CD4-positive, alpha-beta T cell (primary cell): ENCODE data around the gene DNMT1. TPM values are rescaled to one million over a fixed set of nuclear protein-coding genes. Genes with fewer than 3 reads are reported as not detected.
A peak's percentile ranks its signal among the peaks of the same experiment; 100 is the strongest.

Experiments used
- ATAC-seq: fragments of 200-7000 bp; cut with Tn5 transposase; one replicate; pipeline ENCODE4 v1.10.0; 2022; ENCODE audit warnings: mild to moderate bottlenecking; ENCODE audit not compliant: poor library complexity
- CTCF ChIA-PET: fragments of 350-600 bp; sonication (Branson Sonifier 250); formaldehyde crosslinking; loops from one replicate; lab custom pipeline; 2021; ENCODE audit warnings: antibody characterized with exemption, inconsistent platforms; lab: Charles Lee
- POLR2A ChIA-PET: fragments of 350-600 bp; sonication (Branson Sonifier 250); formaldehyde crosslinking; loops from one replicate; lab custom pipeline; 2021; ENCODE audit warnings: antibody characterized with exemption, inconsistent platforms; lab: Charles Lee
- DNase-seq, 14 experiments: peaks; one replicate each; pipeline ENCODE4 v3.0.0-alpha.2; 2013 to 2020; ENCODE audit warnings: mixed read lengths in 2 of 14
- H3K27ac ChIP-seq, 2 donors: one replicate each; pipeline versions ENCODE4 v1.5.1 to v1.7.0; 2013; ENCODE audit warnings: low read length in 2 of 2, low read depth in 1 of 2, mild to moderate bottlenecking in 1 of 2
- H3K27me3 ChIP-seq, 2 experiments: 1 replicate in 1 of 2; 2 replicates in 1 of 2; pipeline versions ENCODE4 v1.6.1 to v1.7.0; 2013; ENCODE audit warnings: low read length in 2 of 2, control low read depth in 1 of 2, mild to moderate bottlenecking in 1 of 2, moderate library complexity in 1 of 2; ENCODE audit not compliant: insufficient read depth in 2 of 2, control insufficient read depth in 1 of 2
- H3K36me3 ChIP-seq: one replicate; pipeline ENCODE4 v1.6.1; 2013; ENCODE audit warnings: low read length, control low read depth; ENCODE audit not compliant: insufficient read depth
- H3K4me1 ChIP-seq: one replicate; pipeline ENCODE4 v1.6.1; 2013; ENCODE audit warnings: low read length, control low read depth; ENCODE audit not compliant: insufficient read depth
- H3K4me3 ChIP-seq: one replicate; pipeline ENCODE4 v1.5.1; 2013; ENCODE audit warnings: mild to moderate bottlenecking, low read length, moderate library complexity
- H3K9me3 ChIP-seq, 2 experiments: 1 replicate in 1 of 2; 2 replicates in 1 of 2; pipeline versions ENCODE4 v1.6.1 to v1.7.0; 2013; ENCODE audit warnings: low read length in 2 of 2, mild to moderate bottlenecking in 2 of 2, control low read depth in 1 of 2, moderate library complexity in 1 of 2; ENCODE audit not compliant: control insufficient read depth in 1 of 2, insufficient read depth in 1 of 2
- H3K27ac Mint-ChIP-seq: one replicate; pipeline ENCODE4 v1.8.0; 2020; ENCODE audit warnings: mixed read lengths
- H3K27me3 Mint-ChIP-seq: one replicate; pipeline ENCODE4 v1.8.0; 2021; ENCODE audit warnings: mixed read lengths
- H3K36me3 Mint-ChIP-seq: one replicate; pipeline ENCODE4 v1.8.0; 2021; ENCODE audit warnings: low read depth, mixed read lengths
- H3K4me1 Mint-ChIP-seq: one replicate; pipeline ENCODE4 v1.8.0; 2021; ENCODE audit warnings: low read depth, mixed read lengths
- H3K4me3 Mint-ChIP-seq: one replicate; pipeline ENCODE4 v1.8.0; 2020; ENCODE audit warnings: mild to moderate bottlenecking, mixed read lengths
- H3K9me3 Mint-ChIP-seq: one replicate; pipeline ENCODE4 v1.8.0; 2020; ENCODE audit warnings: mixed read lengths
- CTCF ChIP-seq: fragments of 200-600 bp; IDR thresholded peaks from one replicate; pipeline ENCODE4 v1.8.0; 2022; ENCODE audit warnings: antibody characterized with exemption, mild to moderate bottlenecking
- intact Hi-C, 2 experiments: fragments of 100-400 bp; cut with DNase I in 1 of 2; cut with micrococcal nuclease in 1 of 2; formaldehyde crosslinking; loops; one replicate each; pipeline versions ENCODE4 v1.15.1 to v1.9.0; 2023 to 2025; cut with DNase I, micrococcal nuclease
- total RNA-seq, 174 experiments: library from RNA in 2 of 174; stranded (reverse) in 2 of 174; gene quantifications; one replicate each; pipeline ENCODE4 v1.2.3 and lab custom pipeline; 2021 to 2026

Gene DNMT1
- total RNA-seq, 2 experiments from 2014 or later = 159 to 160 TPM

- Histone ChIP-seq H3K27me3 (no peaks in the 10 kb centered on the region), H3K27ac (no peak overlapping the region), H3K36me3 (no peaks in the 10 kb centered on the region), H3K4me3 (no peak overlapping the region), H3K4me1 (no peaks in the 10 kb centered on the region), H3K9me3 (peaks cover 0 to 3% of the 10 kb centered on the region in 2 experiments)
- no peak overlapping the region for H3K27ac Mint-ChIP-seq
- no peak overlapping the region for H3K4me3 Mint-ChIP-seq
- POLR2A ChIA-PET = no interaction called here
- H3K36me3 Mint-ChIP-seq = no peaks in the 10 kb centered on the region
- ATAC-seq = no peak
- no peaks in the 10 kb centered on the region for H3K27me3 Mint-ChIP-seq
- no peak for DNase-seq
- CTCF ChIA-PET = no interaction called here
- H3K4me1 Mint-ChIP-seq = no peaks in the 10 kb centered on the region
- intact Hi-C loops = no loop called here
- TF ChIP-seq CTCF = no peak
- H3K9me3 Mint-ChIP-seq = peaks cover 4% of the 10 kb centered on the region
These were observed 16.9 kb upstream of the DNMT1 start for GRCh38 chr19:10211691-10212090.

- no peaks in the 10 kb centered on the region for H3K27me3 ChIP-seq
- ATAC-seq = no peak
- no peaks in the 10 kb centered on the region for H3K36me3 Mint-ChIP-seq
- H3K36me3 ChIP-seq = no peaks in the 10 kb centered on the region
- intact Hi-C loops = no loop called here
- no peak overlapping the region for H3K27ac Mint-ChIP-seq
- H3K4me1 Mint-ChIP-seq = no peaks in the 10 kb centered on the region
- no peak overlapping the region for H3K4me3 Mint-ChIP-seq
- no peak for DNase-seq
- ChIA-PET POLR2A (no interaction called here), CTCF (no interaction called here)
- no peak overlapping the region for H3K4me3 ChIP-seq
- peaks cover 0 to 5% of the 10 kb centered on the region in 2 experiments for H3K9me3 ChIP-seq
- no peak for TF ChIP-seq CTCF
- peaks cover 4% of the 10 kb centered on the region for H3K9me3 Mint-ChIP-seq
- no peaks in the 10 kb centered on the region for H3K4me1 ChIP-seq
- H3K27me3 Mint-ChIP-seq = no peaks in the 10 kb centered on the region
- H3K27ac ChIP-seq = no peak overlapping the region
These were observed 16.3 kb upstream of the DNMT1 start for GRCh38 chr19:10211061-10211460.

GRCh38 chr19:10209315-10209714, 14.6 kb upstream of the DNMT1 start:
- peaks cover 0 to 5% of the 10 kb centered on the region in 2 experiments for H3K9me3 ChIP-seq
- no peaks in the 10 kb centered on the region for H3K4me1 ChIP-seq
- no peaks in the 10 kb centered on the region for H3K36me3 ChIP-seq
- peaks cover 4% of the 10 kb centered on the region for H3K9me3 Mint-ChIP-seq
- H3K27me3 ChIP-seq = no peaks in the 10 kb centered on the region
- DNase-seq = peak in 2 of 14 experiments; percentile 35 to 52
- H3K4me3 Mint-ChIP-seq = no peak overlapping the region
- no peak overlapping the region for H3K4me3 ChIP-seq
- no peak overlapping the region for H3K27ac Mint-ChIP-seq
- ChIA-PET POLR2A (interaction anchor here (0.6 kb wide), 2 partner anchors 28 to 32 kb away, joined by 3 to 5 read pairs; no protein-coding TSS in a partner anchor), CTCF (interaction anchor here (1.0 kb wide), 1 partner anchor 181 kb away, joined by 3 read pairs; no protein-coding TSS in a partner anchor)
- no peaks in the 10 kb centered on the region for H3K36me3 Mint-ChIP-seq
- no peak for ATAC-seq
- intact Hi-C loops = no loop called here
- no peaks in the 10 kb centered on the region for H3K4me1 Mint-ChIP-seq
- no peak overlapping the region for H3K27ac ChIP-seq
- TF ChIP-seq CTCF = no peak
- no peaks in the 10 kb centered on the region for H3K27me3 Mint-ChIP-seq
